ENCODE results near the gene CACFD1.
"Not testable (repeated sequence)": the region's sequence is repeated elsewhere in the genome, so short reads cannot be mapped to it uniquely, and the experiment has no call there.

Gene CACFD1

GRCh38 chr9:133441571-133441970, 18.2 kb upstream of the CACFD1 start:
- no peak for FAIRE-seq

GRCh38 chr9:133443248-133443647, 16.5 kb upstream of the CACFD1 start:
- no peak for FAIRE-seq

- no peak for FAIRE-seq
These were observed 15.8 kb upstream of the CACFD1 start for GRCh38 chr9:133443982-133444381.

- FAIRE-seq = no peak
These were observed 14.3 kb upstream of the CACFD1 start for GRCh38 chr9:133445293-133445969.

GRCh38 chr9:133448487-133448972, 11.2 kb upstream of the CACFD1 start:
- no peak for FAIRE-seq

GRCh38 chr9:133449760-133450159, 10.0 kb upstream of the CACFD1 start:
- FAIRE-seq = no peak

GRCh38 chr9:133451865-133452264, 7.9 kb upstream of the CACFD1 start:
- not testable (repeated sequence) for FAIRE-seq

- no peak for FAIRE-seq
These were observed 7.2 kb upstream of the CACFD1 start for GRCh38 chr9:133452562-133452961.

GRCh38 chr9:133453651-133454050, 6.1 kb upstream of the CACFD1 start:
- no peak for FAIRE-seq

- FAIRE-seq = no peak
These were observed 5.5 kb upstream of the CACFD1 start for GRCh38 chr9:133454325-133454724.

- FAIRE-seq = no peak
These were observed 4.7 kb upstream of the CACFD1 start for GRCh38 chr9:133454943-133455673.

GRCh38 chr9:133455936-133456335, 3.8 kb upstream of the CACFD1 start:
- no peak for FAIRE-seq

GRCh38 chr9:133456409-133456808, 3.4 kb upstream of the CACFD1 start:
- FAIRE-seq = no peak

- no peak for FAIRE-seq
These were observed 2.5 kb upstream of the CACFD1 start for GRCh38 chr9:133457233-133457632.

- FAIRE-seq = no peak
These were observed 2.0 kb upstream of the CACFD1 start for GRCh38 chr9:133457748-133458147.

GRCh38 chr9:133458643-133459312, 1.0 kb upstream of the CACFD1 start:
- no peak for FAIRE-seq

GRCh38 chr9:133460405-133461175, 812 bp downstream of the CACFD1 start:
- no peak for FAIRE-seq

GRCh38 chr9:133461975-133462374, 2.2 kb downstream of the CACFD1 start:
- FAIRE-seq = no peak

- FAIRE-seq = no peak
These were observed 3.6 kb downstream of the CACFD1 start for GRCh38 chr9:133463234-133463863.

- no peak for FAIRE-seq
These were observed 4.3 kb downstream of the CACFD1 start for GRCh38 chr9:133463864-133464615.

GRCh38 chr9:133464638-133465037, 4.9 kb downstream of the CACFD1 start:
- FAIRE-seq = no peak

- no peak for FAIRE-seq
These were observed 6.2 kb downstream of the CACFD1 start for GRCh38 chr9:133465984-133466383.
